ENCODE measurements around the gene ZNF385B.

The ZNF385B gene

GRCh38 chr2:179578171-179578916 is 283.1 kb downstream of the ZNF385B start:
- DNase-seq: no peak

DNA sequence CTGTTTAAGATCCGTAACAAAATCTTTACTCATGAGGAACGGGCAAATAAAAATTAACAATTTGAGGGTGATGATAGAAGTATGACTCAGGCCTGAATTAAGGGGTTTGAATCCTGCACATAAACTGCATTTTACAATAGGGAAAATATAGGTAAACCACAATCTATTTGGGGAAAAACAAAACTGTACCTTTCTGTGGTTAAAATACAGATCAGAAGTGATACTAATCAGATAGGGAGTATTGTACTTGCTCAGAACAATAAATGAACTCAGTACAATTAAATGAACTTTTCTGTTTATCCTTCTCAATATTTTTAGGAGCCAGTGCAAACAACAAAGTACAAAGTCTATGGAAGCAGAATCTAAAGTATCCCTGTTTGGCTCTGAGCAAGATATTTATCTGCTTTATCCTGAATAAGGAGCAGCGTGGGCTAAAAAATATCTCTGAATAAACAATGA is 287.3 kb downstream of the ZNF385B start:
- DNase-seq: no peak

- no peak for DNase-seq
These were observed 288.9 kb downstream of the ZNF385B start for GRCh38 chr2:179572544-179572943.

DNA sequence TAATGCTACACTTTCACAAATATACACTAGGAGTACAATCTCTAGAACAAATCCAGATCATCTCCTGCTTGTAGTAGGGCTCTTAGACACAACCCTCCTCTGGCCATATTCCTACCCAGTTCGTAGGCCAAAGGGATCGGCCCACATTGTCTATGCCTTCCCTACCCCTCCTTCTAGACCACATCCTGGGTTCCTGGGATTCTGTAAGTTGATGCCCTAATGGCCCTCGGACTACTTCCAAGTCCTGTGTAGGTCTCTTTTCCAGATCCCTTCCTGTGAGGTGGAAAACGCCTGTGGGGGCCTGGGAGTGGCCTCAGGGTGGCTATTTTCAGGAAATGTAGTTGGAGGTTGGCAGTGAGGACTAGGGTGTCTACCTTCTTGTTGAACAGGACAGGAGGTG is 289.7 kb downstream of the ZNF385B start:
- DNase-seq: no peak

DNA sequence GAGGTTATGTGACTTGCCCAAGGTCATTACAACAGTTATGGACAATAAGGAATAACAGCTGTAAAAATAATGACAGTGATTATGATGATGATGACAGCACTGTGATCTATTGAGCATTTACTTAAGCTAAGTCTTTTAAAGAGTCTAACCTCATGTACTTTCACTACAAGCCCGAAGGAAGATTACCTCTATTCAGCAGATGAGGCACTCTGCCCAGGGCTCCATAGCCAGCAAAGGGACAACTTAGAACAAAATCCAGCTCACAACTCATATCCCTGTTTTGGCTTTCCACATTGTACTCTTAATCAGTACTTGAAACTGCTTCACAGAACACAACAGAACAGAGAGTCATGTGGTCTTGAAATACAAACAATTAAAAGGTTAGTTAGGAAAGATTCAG is 290.2 kb downstream of the ZNF385B start:
- no peak for DNase-seq

- no peak for DNase-seq
These were observed 291.6 kb downstream of the ZNF385B start for GRCh38 chr2:179569831-179570233.

DNA sequence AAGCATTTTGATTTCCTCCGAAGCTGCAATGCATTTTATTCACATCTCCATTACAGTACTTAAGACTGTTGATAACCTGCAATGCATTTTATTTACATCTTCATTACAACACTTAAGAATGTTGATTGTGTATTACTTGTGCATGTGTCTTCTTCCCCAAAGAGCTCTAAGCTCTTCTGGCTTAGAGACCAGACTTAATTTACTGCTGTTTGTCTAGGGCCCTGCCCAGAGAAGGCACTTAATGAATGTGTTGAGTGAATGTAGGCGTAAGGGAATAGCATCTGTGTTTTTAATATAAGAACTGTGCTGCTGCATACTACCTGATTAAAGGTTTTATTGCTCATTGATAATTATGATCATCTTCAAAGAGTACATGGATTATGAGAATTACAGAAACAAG is 295.6 kb downstream of the ZNF385B start:
- no peak for DNase-seq

GRCh38 chr2:179562330-179562885 is 299.0 kb downstream of the ZNF385B start:
- no peak for DNase-seq

GRCh38 chr2:179561702-179562101 is 299.7 kb downstream of the ZNF385B start:
- DNase-seq: no peak

GRCh38 chr2:179560257-179560735 is 301.1 kb downstream of the ZNF385B start:
- no peak for DNase-seq

DNA sequence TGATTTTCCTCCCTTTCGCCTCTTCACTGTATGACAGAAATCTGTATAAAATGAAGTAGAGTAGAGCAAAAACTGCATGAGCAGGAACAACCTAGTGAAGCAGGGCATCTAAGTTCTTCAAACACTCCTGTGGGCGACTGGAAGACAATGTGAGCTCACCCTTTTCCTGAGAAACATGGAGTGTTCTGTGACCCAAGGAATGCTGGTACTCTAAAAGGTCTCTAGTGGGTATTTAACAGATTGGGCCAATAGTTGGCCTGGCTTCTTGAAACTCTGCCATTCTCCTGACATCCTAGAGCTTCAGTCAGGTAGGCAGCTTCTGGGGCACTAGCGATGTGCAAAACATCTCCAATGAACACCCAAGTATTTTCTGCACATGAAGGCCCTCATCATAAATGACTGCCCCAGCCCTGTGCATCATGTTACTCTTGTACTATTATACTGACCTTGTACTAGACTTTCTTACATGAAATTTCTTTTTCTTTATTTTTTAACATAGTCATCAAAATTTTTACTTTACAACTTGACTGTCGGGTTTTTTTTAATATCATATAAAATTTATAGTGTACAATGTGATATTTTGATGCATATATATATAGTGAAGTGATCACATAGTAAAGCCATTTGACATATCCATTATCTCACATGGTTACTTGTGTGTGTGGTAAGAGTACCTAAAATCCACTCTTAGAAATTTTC is 302.2 kb downstream of the ZNF385B start:
- no peak for DNase-seq

DNA sequence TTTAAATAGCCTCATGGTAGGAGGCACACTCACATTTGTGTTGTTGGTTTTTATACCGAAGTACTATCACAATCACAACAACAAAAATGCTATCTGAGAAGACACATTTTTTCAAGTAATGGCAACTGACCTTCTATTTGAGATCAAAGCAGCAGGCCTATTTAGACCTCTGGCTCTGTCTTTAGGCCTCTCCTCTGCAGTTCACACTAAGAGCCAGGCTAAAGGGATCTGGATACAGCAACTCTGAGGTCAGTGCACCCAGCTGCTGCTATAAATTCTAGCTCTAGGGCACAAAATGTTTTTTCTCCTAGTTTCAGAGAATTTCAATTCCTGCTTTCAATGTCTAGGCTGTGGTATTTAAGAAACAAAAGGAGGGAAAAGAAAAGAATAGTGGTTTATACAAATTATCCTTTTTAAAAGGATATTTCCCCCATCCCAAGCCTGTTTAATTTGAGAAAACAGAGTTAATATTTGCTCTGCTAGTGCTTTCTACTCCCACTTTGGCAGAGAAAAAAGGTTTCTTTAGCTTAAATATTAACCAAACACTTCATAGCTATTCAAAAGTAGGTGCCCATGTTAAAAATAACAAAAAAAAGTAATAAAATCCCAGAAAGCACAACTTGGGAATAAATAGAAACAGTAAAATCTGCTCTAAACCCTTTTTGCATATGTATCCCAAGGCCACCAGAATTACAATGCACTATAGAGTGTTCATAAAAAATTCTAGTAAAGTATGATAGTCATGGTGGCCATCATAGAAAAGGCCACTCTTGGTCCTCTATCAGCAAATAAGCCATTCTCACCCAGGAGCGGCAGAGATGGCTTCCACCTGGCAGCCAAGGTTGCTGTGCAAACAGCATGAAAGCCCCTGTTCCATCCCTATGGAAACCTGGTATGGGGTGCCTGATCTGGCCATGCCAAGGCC is 303.1 kb downstream of the ZNF385B start:
- DNase-seq: no peak

DNA sequence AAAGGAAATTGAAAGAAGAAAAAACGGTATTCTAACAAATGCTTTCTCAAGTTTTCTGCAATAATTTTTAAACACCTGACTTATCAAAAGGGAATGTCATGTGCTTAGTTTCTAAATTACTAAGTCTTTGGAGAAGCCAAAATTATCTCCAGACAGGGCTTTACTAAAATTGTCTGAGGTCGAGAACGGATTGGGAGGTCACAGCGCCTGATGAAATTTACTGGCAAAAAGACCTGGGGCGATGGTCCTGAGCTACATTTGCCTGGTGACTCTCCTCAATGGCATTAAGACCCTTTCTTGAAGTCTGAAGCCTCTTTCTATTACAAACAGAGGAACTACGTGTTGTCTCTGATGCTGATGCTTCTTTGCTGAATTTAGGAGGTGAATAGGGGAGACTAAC is 305.0 kb downstream of the ZNF385B start:
- no peak for DNase-seq

- no peak for DNase-seq
These were observed 305.6 kb downstream of the ZNF385B start for GRCh38 chr2:179555691-179556283.

GRCh38 chr2:179554639-179555386 is 306.6 kb downstream of the ZNF385B start:
- no peak for DNase-seq

GRCh38 chr2:179553382-179553781 is 308.0 kb downstream of the ZNF385B start:
- DNase-seq: no peak

DNA sequence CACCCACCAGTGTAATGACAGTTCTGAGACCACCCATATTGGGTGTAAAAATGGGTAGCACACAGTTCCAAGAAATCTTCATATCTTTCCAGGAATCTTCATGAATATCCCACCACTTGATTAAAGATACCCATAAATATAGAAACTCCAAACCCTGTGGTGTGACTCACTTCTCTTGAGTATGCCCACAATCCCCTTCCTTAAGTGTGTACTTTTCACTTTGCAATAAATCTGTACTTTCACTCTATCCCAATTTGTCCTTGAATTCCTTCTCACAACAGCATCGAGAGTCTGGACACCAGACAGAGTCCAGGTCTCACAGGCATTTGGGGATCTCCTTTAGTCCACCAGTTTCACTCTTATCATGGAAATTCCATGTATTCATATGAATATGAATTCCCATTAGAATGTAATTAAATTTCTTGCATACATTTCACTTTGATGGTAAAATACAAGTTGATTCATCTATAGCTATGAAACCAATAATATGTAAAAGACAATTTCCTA is 309.8 kb downstream of the ZNF385B start:
- DNase-seq: no peak

GRCh38 chr2:179550849-179551248 is 310.6 kb downstream of the ZNF385B start:
- no peak for DNase-seq

DNA sequence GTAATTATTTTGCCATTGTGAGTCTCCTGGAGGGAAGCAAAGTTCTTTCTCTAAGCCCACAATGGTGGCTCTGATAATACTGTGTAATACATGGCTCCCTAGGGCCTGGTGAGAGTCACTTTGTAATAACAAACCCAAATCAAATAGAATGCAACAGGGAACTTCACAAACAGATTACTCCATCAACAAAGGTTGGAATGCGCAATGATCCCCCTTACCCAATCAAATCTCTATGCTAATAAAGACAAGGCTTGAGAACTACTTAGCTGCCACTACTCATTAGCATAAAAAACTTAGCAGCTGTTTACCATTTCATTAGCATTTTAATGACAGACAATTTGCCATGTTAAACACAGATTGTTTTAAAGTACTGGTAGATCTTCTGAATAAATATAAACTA is 311.2 kb downstream of the ZNF385B start:
- no peak for DNase-seq

DNA sequence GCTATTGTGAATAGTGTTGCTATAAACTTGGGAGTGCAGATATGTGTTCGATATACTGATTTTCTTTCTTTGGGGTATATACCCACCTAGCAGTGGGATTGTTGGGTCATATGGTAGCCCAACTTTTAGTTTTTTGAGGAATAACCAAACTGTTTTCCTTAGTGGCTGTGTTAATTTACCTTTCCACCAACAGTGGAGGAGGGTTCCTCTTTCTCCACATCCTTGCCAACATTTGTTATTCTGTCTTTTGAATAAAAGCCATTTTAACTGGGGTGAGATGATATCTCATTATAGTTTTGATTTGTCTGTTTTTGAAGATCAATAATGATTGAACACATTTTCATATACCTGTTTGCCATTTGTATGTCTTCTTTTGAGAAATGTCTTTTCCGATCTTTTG is 314.8 kb downstream of the ZNF385B start:
- DNase-seq: no peak

GRCh38 chr2:179545024-179545423 is 316.4 kb downstream of the ZNF385B start:
- no peak for DNase-seq
